OCI-LY7 (cell line): ENCODE results near the gene KCNJ2. TPM values are rescaled to one million over a fixed set of nuclear protein-coding genes. Genes with fewer than 3 reads are reported as not detected.

Experiments used
- BruUV-seq: library from RNA; stranded (reverse); fragments of 400-500 nt; replicated peaks from 2 replicates; lab custom pipeline; 2021; lab: Mats Ljungman, UMichigan
- CTCF ChIA-PET: fragments of 300-600 bp; sonication (Branson Sonifier 250); formaldehyde crosslinking; loops from one replicate; lab custom pipeline; 2022; ENCODE audit warnings: antibody characterized with exemption; ENCODE audit not compliant: unreplicated experiment; lab: Charles Lee
- POLR2A ChIA-PET: fragments of 300-600 bp; sonication (Branson Sonifier 250); formaldehyde crosslinking; loops from one replicate; lab custom pipeline; 2022; ENCODE audit warnings: antibody characterized with exemption; lab: Charles Lee
- DNase-seq: peaks from one replicate; pipeline ENCODE4 v3.0.0-alpha.2; 2015; ENCODE audit warnings: low spot score
- H2AFZ ChIP-seq: fragments of 200-600 bp; sonication (generic), shearing (Covaris generic); 2 replicates; pipeline ENCODE4 v1.6.1; 2014; ENCODE audit warnings: mild to moderate bottlenecking, antibody characterized with exemption, low read length, moderate library complexity
- H3K27ac ChIP-seq: fragments of 200-600 bp; sonication (generic); 2 replicates; pipeline ENCODE4 v1.5.1; 2014; ENCODE audit warnings: mixed run types, low read depth, mild to moderate bottlenecking, moderate library complexity, low read length, inconsistent platforms; ENCODE audit not compliant: poor library complexity, severe bottlenecking
- H3K36me3 ChIP-seq: fragments of 200-600 bp; sonication (generic); 2 replicates; pipeline ENCODE4 v1.6.1; 2014; ENCODE audit warnings: mild to moderate bottlenecking, antibody characterized with exemption, low read length, moderate library complexity, mixed read lengths; ENCODE audit not compliant: insufficient read depth
- H3K4me1 ChIP-seq: fragments of 200-600 bp; sonication (generic); 2 replicates; pipeline ENCODE4 v1.5.1; 2014; ENCODE audit warnings: mild to moderate bottlenecking, low read length; ENCODE audit not compliant: insufficient read depth, poor library complexity, severe bottlenecking
- H3K4me2 ChIP-seq: fragments of 200-600 bp; sonication (generic); 2 replicates; pipeline ENCODE4 v1.6.1; 2014; ENCODE audit warnings: mild to moderate bottlenecking, low read length
- H3K4me3 ChIP-seq: fragments of 200-600 bp; sonication (generic); 2 replicates; pipeline ENCODE4 v1.5.1; 2014; ENCODE audit warnings: mild to moderate bottlenecking, low read depth, low read length; ENCODE audit not compliant: poor library complexity, severe bottlenecking
- H3K79me2 ChIP-seq: fragments of 200-600 bp; sonication (generic); 2 replicates; pipeline ENCODE4 v1.6.1; 2016; ENCODE audit warnings: low read depth, mild to moderate bottlenecking, low read length, moderate library complexity, mixed read lengths; ENCODE audit not compliant: insufficient read depth
- H3K9me2 ChIP-seq: fragments of 200-600 bp; sonication (generic); 2 replicates; pipeline ENCODE4 v1.6.1; 2016; ENCODE audit warnings: mild to moderate bottlenecking, low read length, mixed read lengths; ENCODE audit not compliant: insufficient read depth
- H3K9me3 ChIP-seq: fragments of 200-600 bp; sonication (generic); 2 replicates; pipeline ENCODE4 v1.6.1; 2014; ENCODE audit warnings: mild to moderate bottlenecking, mixed run types, low read length, mixed read lengths
- H4K20me1 ChIP-seq: fragments of 200-600 bp; sonication (generic); 2 replicates; pipeline ENCODE4 v1.6.1; 2014; ENCODE audit warnings: mild to moderate bottlenecking, antibody characterized with exemption, low read length, moderate library complexity, mixed read lengths; ENCODE audit not compliant: insufficient read depth
- CTCF ChIP-seq: fragments of 200-600 bp; sonication (generic); conservative IDR thresholded peaks from 2 replicates; pipeline ENCODE4 v1.5.1; 2014; ENCODE audit warnings: mild to moderate bottlenecking, antibody characterized with exemption, low read length, moderate library complexity, mixed read lengths
- EZH2phosphoT487 ChIP-seq: fragments of 200-600 bp; sonication (generic); IDR thresholded peaks from 2 replicates; pipeline ENCODE4 v1.6.1; 2018; ENCODE audit warnings: low read depth, borderline replicate concordance, mild to moderate bottlenecking, mixed run types, antibody characterized with exemption, low read length, moderate library complexity, mixed read lengths
- intact Hi-C: fragments of 100-400 bp; cut with micrococcal nuclease; formaldehyde crosslinking; loops from one replicate; pipeline ENCODE4 v1.10.0; 2022; ENCODE audit not compliant: unreplicated experiment
- total RNA-seq, 2 experiments: library from RNA; depleted of rRNA in 1 of 2; stranded (reverse); fragments of >200 nt in 1 of 2; shearing (Covaris generic) in 1 of 2; gene quantifications; 2 replicates each; pipeline ENCODE4 v1.2.3, GENCODE V29; 2014 to 2022

KCNJ2 gene
- total RNA-seq, 2 experiments from 2014 or later = 0.55 to 0.88 TPM

- BruUV-seq = no TSS peak
These were observed 4.3 kb downstream of the KCNJ2 start for GRCh38 chr17:70173681-70174080.

DNA sequence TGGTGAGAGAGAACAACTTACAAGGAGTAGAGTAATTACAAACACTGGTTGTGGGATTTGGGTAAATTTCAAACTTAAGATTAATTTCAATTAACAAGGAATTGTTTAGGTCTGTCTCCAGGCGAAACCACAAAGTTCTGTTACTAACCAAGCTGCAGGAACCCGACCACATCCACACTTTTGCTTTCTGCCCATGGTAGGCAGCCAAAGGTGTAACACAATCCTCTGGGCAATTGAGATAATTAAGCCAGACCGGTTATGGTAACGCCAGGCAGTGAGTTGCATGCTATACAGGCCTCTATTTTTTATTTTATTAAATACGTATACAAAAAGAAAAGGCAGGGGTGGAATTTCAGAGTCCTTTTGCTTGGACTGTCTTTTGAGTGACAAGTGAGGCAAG, 12.0 kb downstream of the KCNJ2 start:
- no peak for DNase-seq
- no peaks in the 10 kb centered on the region for H3K79me2 ChIP-seq
- H2AFZ ChIP-seq = no peak overlapping the region
- H4K20me1 ChIP-seq = no peaks in the 10 kb centered on the region
- H3K4me2 ChIP-seq = no peak overlapping the region
- ChIA-PET POLR2A (interaction anchor here (0.6 kb wide), 1 partner anchor 78 kb away, joined by 4 read pairs; no protein-coding TSS in a partner anchor), CTCF (no interaction called here)
- no peak overlapping the region for H3K4me3 ChIP-seq
- H3K9me3 ChIP-seq = no peaks in the 10 kb centered on the region
- H3K36me3 ChIP-seq = no peaks in the 10 kb centered on the region
- BruUV-seq = no TSS peak
- no peaks in the 10 kb centered on the region for H3K9me2 ChIP-seq
- H3K4me1 ChIP-seq = no peaks in the 10 kb centered on the region
- H3K27ac ChIP-seq = no peak overlapping the region
- TF ChIP-seq EZH2phosphoT487 = no peak
- no peak for TF ChIP-seq CTCF
- intact Hi-C loops = no loop called here

More at GRCh38 chr17:70173681-70174080, 4.3 kb downstream of the KCNJ2 start:
- TF ChIP-seq EZH2phosphoT487 (no peak), CTCF (no peak)
- POLR2A ChIA-PET = interaction anchor here (1.0 kb wide), 1 partner anchor 11 kb away, joined by 4 read pairs; no protein-coding TSS in a partner anchor
- Histone ChIP-seq H3K4me3 (no peak overlapping the region), H3K27ac (no peak overlapping the region), H3K36me3 (no peaks in the 10 kb centered on the region), H3K9me3 (no peaks in the 10 kb centered on the region), H2AFZ (no peak overlapping the region), H3K4me1 (peaks cover 9% of the 10 kb centered on the region), H3K9me2 (no peaks in the 10 kb centered on the region), H3K79me2 (no peaks in the 10 kb centered on the region), H3K4me2 (no peak overlapping the region), H4K20me1 (no peaks in the 10 kb centered on the region)
- CTCF ChIA-PET = no interaction called here
- intact Hi-C loops = no loop called here
- DNase-seq = no peak

- Histone ChIP-seq H3K79me2 (no peaks in the 10 kb centered on the region), H3K9me2 (no peaks in the 10 kb centered on the region), H3K27ac (no peak overlapping the region), H4K20me1 (no peaks in the 10 kb centered on the region), H2AFZ (no peak overlapping the region), H3K4me3 (no peak overlapping the region), H3K36me3 (no peaks in the 10 kb centered on the region), H3K9me3 (no peaks in the 10 kb centered on the region), H3K4me1 (no peaks in the 10 kb centered on the region), H3K4me2 (no peak overlapping the region)
- POLR2A ChIA-PET = interaction anchor here (0.6 kb wide), 1 partner anchor 78 kb away, joined by 4 read pairs; no protein-coding TSS in a partner anchor
- CTCF ChIA-PET = no interaction called here
- BruUV-seq = no TSS peak
- intact Hi-C loops = no loop called here
- DNase-seq = no peak
- TF ChIP-seq EZH2phosphoT487 = no peak
- TF ChIP-seq CTCF = no peak
These were observed 12.5 kb downstream of the KCNJ2 start for GRCh38 chr17:70181866-70182265.
